OCI-M1 (cell line): Measurements from ENCODE around the gene ZNF23.
A peak's percentile ranks its signal among the peaks of the same experiment; 100 is the strongest.
"Not testable (repeated sequence)": the region's sequence is repeated elsewhere in the genome, so short reads cannot be mapped to it uniquely, and the experiment has no call there.

Source experiments
- DNase-seq: peaks from one replicate; lab custom pipeline; 2025; lab: John Stamatoyannopoulos, UW

The ZNF23 gene

DNA sequence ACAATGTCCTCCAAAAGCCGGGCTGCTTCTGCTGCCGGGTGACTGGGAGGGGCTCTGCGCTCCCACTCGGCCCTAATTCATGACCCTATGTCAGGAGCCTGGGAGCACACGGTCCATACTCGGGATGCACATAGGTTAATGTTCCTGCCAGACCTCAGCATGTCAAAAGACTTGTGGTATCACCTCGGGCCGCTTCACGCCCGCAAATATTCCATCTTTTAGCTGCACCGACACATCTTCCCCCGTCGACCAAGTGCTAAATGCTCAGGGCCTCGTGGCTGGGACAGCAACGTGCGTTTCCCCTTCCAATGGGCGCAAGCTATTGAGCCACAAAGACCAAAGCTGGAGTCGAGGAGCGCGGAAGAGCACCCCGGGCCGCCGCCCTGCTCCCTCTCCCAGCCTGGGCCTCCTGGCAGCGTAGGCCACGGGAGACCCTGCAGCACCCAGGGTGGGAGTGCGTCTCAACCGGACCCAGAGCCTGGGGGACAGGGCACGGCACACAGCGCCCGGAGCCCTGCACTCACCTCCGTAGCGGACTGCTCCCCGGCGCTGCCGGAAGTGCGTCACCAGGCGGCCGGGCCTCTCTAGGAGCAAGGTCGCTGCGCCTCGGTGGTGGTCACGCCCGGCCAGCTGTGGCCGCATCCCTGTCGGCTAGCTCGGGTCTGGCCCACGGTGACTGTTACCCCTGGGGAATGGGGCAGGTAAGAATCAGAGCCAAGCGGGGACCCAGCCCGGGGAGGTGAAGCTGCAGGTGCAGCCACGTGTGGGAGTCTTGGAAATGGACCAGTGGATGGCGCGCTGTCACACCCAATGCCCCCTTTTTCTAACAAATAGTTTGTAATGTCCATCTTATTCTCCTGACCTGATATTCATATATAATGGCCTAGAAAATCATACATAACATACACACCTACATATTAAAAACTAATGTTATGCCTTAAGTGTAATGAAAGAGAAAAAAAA is at the start of gene ZNF23:
ZNF23 (minus strand) TSS at position 562 of the 963 bp plus-strand sequence. CDS start 5,451 bp downstream, outside the sequence.
- DNase-seq = peak; percentile 85

DNA sequence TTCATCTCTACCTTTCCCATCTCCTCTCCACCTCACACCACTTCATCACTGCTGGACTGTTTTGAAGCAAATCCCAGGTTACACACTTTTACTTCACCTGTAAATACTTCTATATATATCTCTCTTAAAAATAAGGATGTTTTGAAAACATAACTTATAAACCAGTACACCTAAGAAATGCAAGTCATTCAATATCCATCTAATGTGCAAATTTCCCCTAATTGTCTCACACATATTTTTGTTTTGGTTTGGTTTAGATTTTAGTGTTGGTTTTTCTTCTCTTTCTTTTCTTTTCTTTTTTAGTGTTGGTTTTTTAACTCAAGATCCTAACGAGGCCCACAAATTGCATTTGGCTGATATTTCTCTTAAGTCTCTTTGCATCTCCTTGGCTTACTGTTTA is 45.0 kb upstream of the ZNF23 start:
- DNase-seq = no peak

DNA sequence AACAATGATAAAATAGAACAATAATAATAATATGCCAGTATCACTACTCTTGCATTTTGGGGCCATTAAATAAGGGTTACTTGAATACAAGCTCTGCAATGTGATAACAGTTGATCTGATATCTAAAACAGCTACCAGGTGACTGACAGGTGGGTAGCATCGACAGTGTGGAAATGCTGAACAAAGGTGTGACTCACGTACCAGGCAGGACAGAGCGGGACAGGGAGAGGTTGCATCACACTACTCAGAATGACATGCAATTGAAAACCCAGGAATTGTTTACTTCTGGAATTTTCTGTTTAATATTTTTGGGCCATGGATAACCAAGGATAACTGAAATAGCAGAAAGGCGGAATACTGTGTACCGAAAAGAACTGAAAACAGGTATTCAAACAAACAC is 42.9 kb upstream of the ZNF23 start:
- DNase-seq = no peak

DNA sequence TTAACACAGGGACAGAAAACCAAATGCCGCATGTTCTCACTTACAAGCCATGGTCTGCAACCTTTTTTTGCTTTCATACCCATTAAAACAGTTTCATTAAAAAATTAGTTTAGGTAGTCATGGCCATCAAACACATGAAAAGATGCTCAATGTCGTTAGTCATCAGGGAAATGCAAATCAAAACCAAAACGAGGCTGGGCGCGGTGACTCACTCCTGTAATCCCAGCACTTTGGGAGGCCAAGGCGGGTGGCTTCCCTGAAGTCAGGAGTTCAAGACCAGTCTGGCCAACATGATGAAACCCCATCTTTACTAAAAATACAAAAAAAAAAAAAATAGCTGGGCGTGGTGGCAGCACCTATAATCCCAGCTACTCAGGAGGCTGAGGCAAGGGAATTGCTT is 42.0 kb upstream of the ZNF23 start:
- DNase-seq = not testable (repeated sequence)

DNA sequence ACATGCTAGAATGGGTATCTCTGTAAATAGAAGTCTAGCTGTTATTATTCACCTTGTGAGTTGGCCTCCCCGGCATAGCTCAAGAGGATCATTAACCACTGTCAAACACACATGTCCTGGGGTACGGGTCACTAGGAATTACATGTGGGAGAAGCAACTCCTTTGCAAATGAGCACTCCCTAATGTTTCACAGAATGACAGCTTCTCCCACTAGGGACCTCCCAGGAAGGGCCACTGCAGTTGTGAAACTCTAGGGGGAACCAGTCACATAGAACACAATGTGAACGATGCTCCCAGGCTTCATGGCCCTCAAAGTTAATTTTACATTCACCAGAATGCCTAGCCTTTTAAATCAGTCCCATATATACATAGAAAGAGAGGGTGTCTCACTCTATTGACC is 39.5 kb upstream of the ZNF23 start:
- DNase-seq = no peak

DNA sequence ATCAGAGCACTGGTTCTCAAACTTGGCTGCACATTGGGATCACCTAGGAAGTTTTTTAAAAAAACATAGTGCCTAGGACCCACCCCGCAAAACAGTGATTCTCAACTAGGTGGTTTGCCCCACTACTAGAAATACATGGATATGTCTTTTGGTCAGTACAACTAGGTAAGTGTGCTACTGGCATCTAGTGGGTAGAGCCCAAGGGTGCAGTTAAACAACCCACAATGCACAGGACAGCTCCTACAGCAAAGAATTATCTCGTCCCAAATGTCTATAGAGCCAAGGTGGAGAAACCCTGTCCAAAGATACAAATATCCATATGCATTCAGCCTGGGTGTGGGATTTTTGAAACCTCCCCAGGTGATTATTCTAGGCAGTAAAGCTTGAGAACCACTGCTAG is 38.9 kb upstream of the ZNF23 start:
- no peak for DNase-seq

DNA sequence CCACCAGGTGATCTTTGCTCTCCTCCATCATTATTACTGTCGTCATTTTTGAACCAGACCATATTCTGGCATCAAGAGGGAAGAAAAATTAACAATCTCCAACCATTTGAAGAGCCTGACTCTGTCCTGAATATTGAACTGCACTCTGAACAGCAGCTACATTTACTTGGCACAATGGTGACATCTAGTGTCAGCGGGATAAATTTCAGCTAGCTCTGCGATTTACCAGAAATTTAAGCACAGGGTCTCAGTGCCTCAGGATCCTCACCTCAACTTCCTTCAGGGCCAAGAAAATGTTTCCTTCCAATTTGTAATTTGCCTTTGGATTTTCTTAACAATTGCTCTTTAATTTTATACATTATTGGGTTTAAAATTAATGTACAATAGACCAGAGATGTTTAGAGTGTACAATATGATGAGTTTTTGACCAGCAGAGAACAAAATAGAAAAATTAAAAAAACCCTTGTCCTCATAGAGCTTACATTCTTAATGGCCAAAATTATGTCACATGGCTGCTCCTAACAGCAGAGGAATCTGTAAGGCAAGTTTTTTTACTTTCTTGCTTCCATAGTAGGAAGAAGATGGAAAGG is 37.8 kb upstream of the ZNF23 start:
- peak; percentile 80 for DNase-seq

DNA sequence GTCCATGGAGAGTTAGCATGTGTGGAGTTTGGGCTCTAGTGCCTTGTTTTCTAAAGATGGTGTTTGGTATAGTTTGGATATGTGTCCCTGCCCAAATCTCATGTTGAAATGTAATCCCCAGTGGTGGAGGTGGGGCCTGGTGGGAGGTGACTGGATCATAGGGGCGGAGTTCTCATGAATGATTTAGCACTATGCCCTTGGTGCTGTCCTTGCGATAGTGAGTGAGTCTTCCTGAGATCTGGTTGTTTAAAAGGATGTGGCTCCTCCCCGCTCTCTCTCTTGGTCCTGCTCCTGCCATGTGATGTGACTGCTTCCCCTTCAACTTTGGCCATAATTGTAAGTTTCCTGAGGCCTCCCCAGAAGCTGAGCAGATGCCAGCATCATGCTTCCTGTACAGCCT is 36.0 kb upstream of the ZNF23 start:
- no peak for DNase-seq

DNA sequence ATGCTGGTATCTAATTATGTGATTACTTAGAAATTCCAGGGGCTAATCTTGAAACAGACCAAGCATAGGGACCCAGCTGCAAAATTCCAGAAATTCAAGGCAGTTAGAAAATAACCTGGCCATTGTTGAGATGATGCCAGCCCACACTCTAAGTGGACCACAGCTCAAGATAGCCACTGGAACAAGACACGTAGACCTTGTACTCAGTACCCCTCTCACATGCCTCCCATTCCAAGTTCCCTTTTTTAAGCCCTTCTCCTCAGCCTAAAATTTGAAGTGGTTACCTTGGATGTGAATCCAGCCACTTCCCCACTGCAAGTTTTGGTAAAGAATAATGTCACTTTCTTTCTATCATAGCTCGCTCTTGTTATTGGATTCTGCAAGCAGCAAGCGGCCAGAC is 31.2 kb upstream of the ZNF23 start:
- peak; percentile 39 for DNase-seq

DNA sequence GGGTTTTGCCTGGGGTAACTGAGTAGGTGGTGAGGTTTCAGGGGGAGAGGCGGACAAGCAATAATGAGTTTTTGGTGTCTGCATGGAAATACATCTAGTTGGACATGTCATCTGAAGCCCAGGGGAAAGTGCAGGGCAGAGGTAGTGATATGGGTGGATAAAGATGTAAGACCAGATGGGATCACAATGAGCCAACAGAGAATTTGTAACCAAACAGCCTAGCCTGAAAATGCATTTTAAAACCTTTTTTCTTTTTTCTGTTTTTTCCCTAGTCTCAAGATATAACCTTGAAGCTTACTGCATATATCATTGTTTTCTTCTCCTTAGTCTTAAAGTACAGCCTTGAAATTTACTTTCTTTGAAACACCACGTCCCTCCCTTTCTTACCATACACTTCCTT is 30.7 kb upstream of the ZNF23 start:
- DNase-seq = no peak

DNA sequence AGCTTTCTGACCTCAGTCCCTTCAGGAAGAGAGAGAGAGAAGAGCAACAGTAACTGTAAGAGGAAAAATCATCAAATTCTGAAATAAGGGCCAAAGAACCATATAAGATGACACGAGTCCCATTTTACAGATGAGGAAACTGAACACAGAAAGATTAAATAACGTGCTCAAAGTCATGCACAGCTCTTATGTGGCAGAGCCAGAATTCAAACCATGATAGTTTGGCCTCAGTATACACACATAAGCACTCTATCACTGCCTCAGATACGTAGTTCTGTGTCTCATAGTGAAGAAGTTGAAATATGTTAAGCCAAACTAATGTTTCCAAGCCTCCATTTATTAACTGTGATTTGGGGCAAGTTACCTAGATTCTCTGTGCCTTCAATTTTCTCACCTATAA is 29.0 kb upstream of the ZNF23 start:
- no peak for DNase-seq

DNA sequence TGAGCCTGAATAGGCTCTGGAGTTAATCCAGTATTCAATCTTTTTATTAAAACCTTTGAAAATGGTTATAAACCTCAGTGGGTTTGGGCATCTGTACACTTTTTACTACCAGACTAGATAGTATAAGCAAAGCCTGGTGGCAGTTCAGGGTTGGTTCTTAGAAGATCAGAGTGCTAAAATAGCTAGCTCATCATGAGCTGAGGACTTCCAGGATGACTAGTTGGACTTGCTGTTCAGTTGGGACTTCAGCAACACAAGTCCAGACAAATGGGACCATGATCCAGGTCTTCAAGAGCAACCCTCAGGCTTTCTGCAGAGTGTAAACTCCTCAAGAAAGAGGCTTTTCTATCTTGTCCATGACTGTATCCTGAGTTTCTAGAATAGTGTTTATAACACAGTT is 28.3 kb upstream of the ZNF23 start:
- DNase-seq = no peak

DNA sequence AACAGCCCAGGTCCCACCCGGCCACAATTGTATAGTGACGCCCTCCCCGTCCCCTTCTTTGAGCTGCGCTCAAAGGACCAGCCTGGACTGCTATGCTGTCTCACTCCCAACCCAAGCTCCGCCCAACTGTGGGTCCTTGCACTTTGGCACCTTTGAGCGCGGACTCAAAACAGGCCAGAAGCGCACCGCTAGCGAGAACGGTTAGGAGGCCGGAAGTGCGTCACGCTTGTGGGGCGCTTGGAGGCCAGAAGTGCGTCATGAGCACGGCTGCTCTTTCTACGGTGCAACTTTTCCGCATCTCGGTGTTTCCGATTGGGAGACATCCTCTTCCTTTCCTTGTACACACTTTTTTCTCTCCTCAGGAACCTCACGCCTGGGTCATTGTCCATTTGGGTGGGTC is 27.1 kb upstream of the ZNF23 start, which contains the start of gene ZNF19:
ZNF19 (minus strand) TSS at position 203 of the 400 bp plus-strand sequence. CDS start 7,210 bp downstream, outside the sequence.
- no peak for DNase-seq

DNA sequence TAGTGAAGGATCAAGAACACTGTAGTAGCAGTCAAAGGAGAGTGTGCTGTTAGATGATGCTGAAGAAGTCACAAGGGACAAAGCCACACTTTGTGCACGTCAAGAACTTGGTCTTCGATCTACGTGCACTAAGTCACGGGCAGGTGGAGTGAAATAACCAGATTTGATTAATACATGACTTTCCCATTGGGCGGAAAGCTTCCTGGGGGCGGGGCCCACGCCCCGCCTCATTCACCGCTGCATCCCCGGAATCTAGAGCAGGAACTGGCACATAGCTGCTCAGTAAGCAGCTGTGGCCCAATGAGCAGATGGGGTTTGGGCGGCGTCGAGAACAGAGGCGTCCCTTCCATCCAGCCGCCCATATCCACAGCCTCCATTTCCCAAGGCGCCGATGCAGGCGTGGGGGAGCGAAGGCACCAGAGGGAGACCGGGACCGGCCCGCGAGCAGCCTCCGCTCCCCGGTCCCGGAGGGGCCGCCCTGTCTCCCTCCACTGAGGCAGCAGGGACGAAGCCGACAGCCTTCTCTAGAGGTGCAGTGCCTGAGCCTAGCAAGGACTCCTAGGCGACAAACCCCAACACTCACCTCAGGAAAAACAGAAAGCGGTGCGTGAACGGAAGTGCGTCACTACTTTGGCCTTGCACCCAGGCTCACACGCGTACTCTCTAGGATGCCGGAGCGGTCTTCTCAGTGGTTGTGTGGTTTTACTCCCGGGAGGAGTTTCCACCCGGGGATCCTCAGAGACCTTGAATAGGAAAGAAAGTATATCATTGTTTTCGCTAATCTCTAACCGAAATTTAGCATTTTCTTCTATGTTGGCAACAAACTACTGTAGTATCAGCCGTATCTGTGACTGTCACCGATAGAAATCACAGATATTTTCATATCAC is 22.2 kb upstream of the ZNF23 start:
- peak; percentile 92 for DNase-seq

DNA sequence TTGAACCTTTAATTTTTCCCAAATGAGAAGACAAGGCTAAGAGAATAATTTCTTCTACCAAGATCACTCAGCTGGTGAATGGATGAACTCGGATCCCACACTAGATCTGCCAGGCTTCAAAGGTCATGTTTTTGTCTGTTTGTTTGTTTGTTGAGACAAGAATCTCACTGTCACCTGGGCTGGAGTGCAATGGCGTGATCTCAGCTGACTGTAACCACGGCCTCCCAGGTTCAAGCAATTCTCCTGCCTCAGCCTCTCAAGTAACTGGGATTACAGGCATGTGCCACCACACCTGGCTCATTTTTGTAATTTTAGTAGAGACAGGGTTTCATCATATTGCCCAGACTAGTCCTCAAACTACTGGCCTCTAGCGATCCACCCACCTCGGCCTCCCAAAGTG is 20.5 kb upstream of the ZNF23 start:
- no peak for DNase-seq

DNA sequence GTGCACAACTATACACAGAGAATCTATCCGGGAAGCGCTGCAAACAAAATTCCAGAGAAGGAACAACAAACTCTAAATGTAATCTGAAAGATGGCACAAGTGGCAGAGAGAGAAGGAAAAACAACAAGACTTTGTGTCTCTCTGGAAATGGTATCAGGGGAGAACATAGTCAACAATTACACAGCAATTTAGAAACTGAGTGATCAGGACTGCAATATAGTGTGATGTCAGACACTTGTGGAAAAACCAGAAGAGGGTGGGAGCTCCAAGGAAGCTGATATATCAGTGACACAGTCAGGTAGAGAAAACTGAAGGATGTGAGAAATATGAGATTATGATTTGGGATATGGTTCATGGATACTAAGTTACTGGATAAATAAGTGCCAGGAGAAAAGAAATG is 18.9 kb upstream of the ZNF23 start:
- DNase-seq = no peak

DNA sequence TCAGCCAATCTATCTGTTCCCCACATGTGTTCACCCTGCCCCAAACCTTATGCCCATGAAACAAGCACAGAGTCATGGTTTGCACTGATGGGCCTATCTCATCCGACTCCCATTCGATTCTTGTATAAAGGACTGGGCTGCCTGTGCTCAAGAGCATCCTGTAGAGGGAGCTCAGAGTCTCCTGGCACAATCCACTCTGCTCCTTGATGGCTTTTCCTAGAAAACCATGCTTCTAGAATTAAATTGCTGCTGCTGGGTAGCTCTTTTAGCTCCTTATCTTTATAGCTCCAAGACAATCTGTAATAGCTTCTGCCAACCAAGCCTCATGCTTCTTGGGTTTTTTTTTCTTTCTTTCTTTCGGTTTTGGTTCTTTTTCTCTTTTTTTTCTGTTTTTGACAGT is 17.4 kb upstream of the ZNF23 start:
- DNase-seq = peak; percentile 94

DNA sequence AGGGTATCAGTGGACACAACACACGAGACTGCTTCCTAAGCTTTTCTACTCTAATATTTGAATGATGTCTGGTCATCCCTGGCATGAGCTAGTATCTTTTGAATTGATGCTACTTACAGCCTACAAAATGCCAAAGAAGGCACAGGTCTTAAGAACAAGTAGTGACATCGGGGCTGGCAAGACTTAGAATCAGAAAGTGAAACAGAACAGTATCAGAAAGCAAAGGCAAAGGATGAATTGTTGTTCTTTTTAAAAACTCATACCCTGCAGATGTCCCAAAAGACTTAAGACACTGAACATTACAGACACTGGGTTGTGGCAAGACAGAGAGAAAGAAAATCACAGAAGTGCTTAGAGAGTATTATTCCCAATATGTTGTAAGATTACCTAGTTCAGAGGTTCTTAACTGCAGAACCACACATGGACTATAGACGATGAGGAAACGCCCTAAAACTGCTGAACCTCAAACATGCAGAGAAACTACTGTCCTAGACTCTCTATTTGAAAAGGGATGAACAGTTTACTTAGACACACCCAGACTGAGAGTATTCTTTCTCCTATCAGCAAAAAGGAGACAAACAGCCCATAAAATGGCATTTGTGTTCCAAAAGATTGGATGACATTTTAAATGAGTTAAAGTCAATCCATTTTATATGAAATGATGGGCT is 14.5 kb upstream of the ZNF23 start:
- DNase-seq = no peak

DNA sequence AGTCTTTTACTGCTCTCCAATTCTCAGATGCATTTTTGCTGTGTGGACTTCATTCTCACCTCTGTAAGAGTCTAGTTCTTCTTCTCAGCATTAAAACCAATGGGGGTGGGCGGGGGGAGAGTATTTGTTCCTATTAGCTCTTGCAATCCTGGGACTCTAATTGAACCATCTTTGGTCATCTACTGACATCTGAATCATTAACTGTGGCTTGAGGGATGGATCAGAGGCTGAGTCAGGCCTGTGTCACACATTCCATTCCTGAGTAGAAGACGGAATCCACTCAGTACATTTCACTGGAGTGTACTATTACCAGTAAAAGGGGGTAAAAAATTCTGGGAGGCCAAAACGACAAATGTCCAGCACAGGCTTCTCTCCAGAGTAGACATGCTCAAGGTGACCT is 12.8 kb upstream of the ZNF23 start:
- no peak for DNase-seq

DNA sequence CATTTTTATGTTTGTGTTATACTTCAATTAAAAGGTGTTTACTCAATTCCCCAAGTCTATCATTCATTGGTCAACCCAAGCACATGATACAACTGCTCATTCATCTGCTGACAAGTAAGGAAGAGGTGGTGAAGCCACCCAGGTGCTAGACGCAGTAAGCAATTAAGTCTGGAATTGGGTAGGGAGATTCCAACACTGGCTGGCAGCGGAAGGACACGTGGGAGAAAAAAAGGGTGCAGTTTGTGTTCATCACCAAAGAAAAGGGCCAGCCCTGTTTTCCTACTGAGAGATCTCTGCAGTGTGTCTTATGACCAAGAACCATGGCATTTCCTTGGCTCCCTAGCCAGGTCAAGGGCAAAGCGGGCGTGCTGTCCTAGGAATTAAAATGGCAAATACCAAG is 11.8 kb upstream of the ZNF23 start:
- DNase-seq = no peak

DNA sequence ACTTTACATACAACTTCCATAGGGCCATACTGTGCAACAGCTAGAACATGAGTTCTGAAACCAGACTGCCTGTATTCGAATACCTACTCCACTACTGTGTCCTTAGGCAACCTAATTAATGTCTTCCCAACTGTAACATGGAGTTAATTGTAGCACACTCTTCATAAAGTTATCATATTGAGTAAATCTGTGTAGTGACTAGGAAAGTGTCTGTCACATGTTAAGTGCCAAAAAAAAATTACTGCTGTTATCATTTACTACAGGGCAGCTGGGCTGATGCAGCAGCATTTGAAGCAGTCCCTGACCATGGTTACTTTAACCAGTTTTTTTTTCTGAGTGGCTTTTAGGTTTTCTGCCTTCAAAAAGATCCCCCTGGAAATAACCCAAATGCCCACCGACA is 10.9 kb upstream of the ZNF23 start:
- no peak for DNase-seq

DNA sequence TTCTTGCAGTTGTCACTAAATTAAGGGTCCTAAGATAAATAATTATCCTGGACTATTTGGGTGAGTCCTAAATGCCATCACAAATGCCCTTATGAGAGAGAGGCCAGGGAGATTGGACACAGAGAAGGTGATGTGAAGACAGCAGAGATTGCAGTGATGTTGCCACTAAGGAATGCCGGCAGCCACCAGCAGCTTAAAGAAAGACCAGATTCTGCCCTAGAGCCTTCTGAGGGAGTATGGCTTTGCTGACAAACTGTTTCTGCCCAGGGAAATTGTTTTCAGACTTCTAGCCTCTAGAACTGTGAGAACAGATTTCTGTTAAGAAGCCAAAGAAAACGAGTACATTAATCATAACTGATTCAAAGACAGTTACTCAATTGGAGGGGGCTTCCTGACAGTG is 10.0 kb upstream of the ZNF23 start:
- no peak for DNase-seq
